Transverse colon (tissue), 4 donors: ENCODE measurements around the gene ACSS1. TPM values are rescaled to one million over a fixed set of nuclear protein-coding genes. Genes with fewer than 3 reads are reported as not detected.

Experiments
- DNase-seq: peaks from one replicate; pipeline ENCODE4 v3.0.0-alpha.2; 2019
- H3K27ac ChIP-seq, 4 donors: fragments of 200-600 bp; sonication (generic); 2 replicates each; pipeline ENCODE4 v1.5.1; 2016 to 2018; ENCODE audit warnings: inconsistent platforms in 4 of 4
- H3K27me3 ChIP-seq: fragments of 200-600 bp; sonication (generic); 2 replicates; pipeline ENCODE4 v1.5.1; 2017; ENCODE audit warnings: inconsistent platforms
- H3K36me3 ChIP-seq, 4 donors: fragments of 200-600 bp; sonication (generic); 2 replicates each; pipeline ENCODE4 v1.5.1; 2017 to 2019; ENCODE audit warnings: inconsistent platforms in 4 of 4
- H3K4me1 ChIP-seq, 4 donors: fragments of 200-600 bp; sonication (generic); 2 replicates each; pipeline ENCODE4 v1.5.1; 2017 to 2020; ENCODE audit warnings: inconsistent platforms in 4 of 4
- H3K4me3 ChIP-seq, 4 donors: fragments of 200-600 bp; sonication (generic); 1 replicate in 1 of 4; 2 replicates in 3 of 4; pipeline versions ENCODE4 v1.5.1 to v1.6.1; 2017 to 2019; ENCODE audit warnings: inconsistent platforms in 4 of 4
- H3K9me3 ChIP-seq, 2 donors: fragments of 200-600 bp; sonication (generic); 2 replicates each; pipeline ENCODE4 v1.5.1; 2017 to 2019; ENCODE audit warnings: inconsistent platforms in 2 of 2
- EP300 ChIP-seq: sonication (generic); formaldehyde crosslinking; IDR thresholded peaks from one replicate; pipeline ENCODE4 v1.6.1; 2017; ENCODE audit warnings: antibody characterized with exemption, low read depth
- POLR2A ChIP-seq: fragments of 450-650 bp; IDR thresholded peaks from one replicate; pipeline ENCODE4 v1.6.1; 2016; ENCODE audit warnings: antibody characterized with exemption, mild to moderate bottlenecking, moderate library complexity
- POLR2AphosphoS5 ChIP-seq, 3 donors: sonication (generic); formaldehyde crosslinking; IDR thresholded peaks; one replicate each; pipeline ENCODE4 v1.6.1; 2016; ENCODE audit warnings: antibody characterized with exemption in 3 of 3
- WGBS, 2 donors: methylation state at CpG; one replicate each; pipeline ENCODE4 v1.1.5; 2018; ENCODE audit warnings: low coverage in 1 of 2; 5-methylcytosine and 5-hydroxymethylcytosine counted together
- in situ Hi-C, 4 donors: fragments of 200-750 bp; cut with MboI; loops; one replicate each; pipeline versions ENCODE4 v1.15.0 to v1.15.1; 2017; ENCODE audit warnings: low sequenced_read_pairs in 3 of 4, low pct_ligation_motif_present in 1 of 4, low pct_unique_long_range_greater_than_20kb in 1 of 4
- intact Hi-C: fragments of 100-400 bp; cut with DNase I; formaldehyde crosslinking; loops from one replicate; pipeline ENCODE4 v1.15.1; 2023; ENCODE audit warnings: low total_unique reads
- total RNA-seq, 4 donors: library from RNA; depleted of rRNA; stranded (reverse); fragments of >200 nt; gene quantifications; one replicate each; pipeline ENCODE4 v1.1.0, GENCODE V29; 2016
- TF ChIP-seq, protein P1 (sequence below), 5 experiments: fragments of 200-600 bp in 3 of 5; fragments of 450-650 bp in 2 of 5; sonication (generic) in 3 of 5; IDR thresholded peaks; 1 replicate in 2 of 5; 2 replicates in 3 of 5; pipeline ENCODE4 v1.5.1; 2016 to 2017; ENCODE audit warnings: antibody characterized with exemption in 5 of 5, inconsistent platforms in 3 of 5, mild to moderate bottlenecking in 2 of 5, moderate library complexity in 1 of 5

ACSS1 gene
- total RNA-seq, 4 donors from 2014 or later: 30.3 to 64.7 (median 51.6) TPM

DNA sequence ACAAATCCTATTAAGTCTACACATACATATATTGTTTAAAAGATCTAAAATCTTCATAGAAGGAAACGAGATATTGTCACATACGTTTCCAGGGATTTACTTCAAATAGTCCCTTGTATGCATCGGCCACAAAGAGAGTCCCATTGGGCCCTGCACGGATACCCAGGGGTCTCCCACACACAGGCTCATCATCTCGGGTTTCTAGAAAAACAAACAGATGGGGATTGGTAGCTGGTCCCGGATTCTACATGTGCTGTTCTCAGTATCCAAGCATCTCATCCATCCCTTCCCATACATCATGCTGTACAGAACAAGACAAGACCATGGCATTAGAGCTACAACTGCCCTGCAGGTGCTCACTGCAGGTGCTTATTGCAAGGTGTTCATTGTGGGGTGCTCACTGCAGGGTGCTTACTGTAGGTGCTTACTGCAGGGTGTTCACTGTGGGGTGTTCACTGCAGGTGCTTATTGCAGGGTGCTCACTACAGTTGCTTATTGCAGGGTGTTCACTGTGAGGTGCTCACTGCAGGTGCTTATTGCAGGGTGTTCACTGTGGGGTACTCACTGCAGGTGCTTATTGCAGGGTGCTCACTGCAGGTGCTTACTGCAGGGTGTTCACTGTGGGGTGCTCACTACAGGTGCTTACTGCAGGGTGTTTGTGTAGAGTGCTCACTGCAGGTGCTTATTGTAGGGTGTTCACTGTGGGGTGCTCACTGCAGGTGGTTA, 86.4 kb downstream of the ACSS1 start:
- Histone ChIP-seq H3K36me3 (peaks cover 0 to 28% (median 2%) of the 10 kb centered on the region in 4 donors), H3K9me3 (peaks cover 0 to 6% of the 10 kb centered on the region in 2 donors), H3K4me3 (no peak overlapping the region), H3K4me1 (no peaks in the 10 kb centered on the region), H3K27me3 (no peaks in the 10 kb centered on the region), H3K27ac (no peak overlapping the region)
- TF ChIP-seq EP300: no peak
- TF ChIP-seq POLR2A: no peak
- TF ChIP-seq POLR2AphosphoS5 (IDR thresholded peaks at IDR 0.05): no peak
- TF ChIP-seq, protein P1, sequence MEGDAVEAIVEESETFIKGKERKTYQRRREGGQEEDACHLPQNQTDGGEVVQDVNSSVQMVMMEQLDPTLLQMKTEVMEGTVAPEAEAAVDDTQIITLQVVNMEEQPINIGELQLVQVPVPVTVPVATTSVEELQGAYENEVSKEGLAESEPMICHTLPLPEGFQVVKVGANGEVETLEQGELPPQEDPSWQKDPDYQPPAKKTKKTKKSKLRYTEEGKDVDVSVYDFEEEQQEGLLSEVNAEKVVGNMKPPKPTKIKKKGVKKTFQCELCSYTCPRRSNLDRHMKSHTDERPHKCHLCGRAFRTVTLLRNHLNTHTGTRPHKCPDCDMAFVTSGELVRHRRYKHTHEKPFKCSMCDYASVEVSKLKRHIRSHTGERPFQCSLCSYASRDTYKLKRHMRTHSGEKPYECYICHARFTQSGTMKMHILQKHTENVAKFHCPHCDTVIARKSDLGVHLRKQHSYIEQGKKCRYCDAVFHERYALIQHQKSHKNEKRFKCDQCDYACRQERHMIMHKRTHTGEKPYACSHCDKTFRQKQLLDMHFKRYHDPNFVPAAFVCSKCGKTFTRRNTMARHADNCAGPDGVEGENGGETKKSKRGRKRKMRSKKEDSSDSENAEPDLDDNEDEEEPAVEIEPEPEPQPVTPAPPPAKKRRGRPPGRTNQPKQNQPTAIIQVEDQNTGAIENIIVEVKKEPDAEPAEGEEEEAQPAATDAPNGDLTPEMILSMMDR (IDR thresholded peaks at IDR 0.05): no peak
- 84 to 90% methylated on average over 5 to 6 of the region's 6 CpGs for WGBS, 2 donors
- intact Hi-C loops: no loop called here
- no peak for DNase-seq
- in situ Hi-C loops: no loop called here

DNA sequence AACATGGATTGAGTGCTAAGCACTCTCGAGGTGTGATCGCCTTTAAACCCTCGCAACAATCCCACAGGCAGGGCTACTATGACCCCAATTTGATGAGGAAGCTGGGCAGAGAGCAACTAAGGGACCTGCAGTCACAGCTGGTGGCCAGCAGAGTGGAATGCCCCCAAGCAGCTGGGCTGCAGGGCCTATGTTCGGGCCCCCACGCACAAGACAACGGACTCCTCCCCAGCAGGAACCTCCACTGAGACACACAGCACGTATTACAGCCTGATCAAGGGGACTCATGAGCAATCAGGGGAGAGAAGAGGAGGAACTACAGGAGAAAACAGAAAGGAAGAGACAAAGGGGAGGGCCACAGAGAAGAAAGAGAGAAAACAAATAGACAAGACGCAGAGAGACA, 87.2 kb downstream of the ACSS1 start:
- 81 to 84% methylated on average over 8 of the region's 8 CpGs for WGBS, 2 donors
- no peak for DNase-seq
- intact Hi-C loops (no loop called here), in situ Hi-C loops (no loop called here)
- H3K27ac ChIP-seq: no peak overlapping the region
- no peaks in the 10 kb centered on the region for H3K4me1 ChIP-seq
- TF ChIP-seq POLR2A (no peak), POLR2AphosphoS5 (IDR thresholded peaks at IDR 0.05) (no peak), EP300 (no peak)
- TF ChIP-seq, protein P1 (IDR thresholded peaks at IDR 0.05): no peak
- no peaks in the 10 kb centered on the region for H3K27me3 ChIP-seq
- H3K36me3 ChIP-seq: peaks cover 0 to 27% (median 0%) of the 10 kb centered on the region in 4 donors
- no peak overlapping the region for H3K4me3 ChIP-seq
- peaks cover 0 to 6% of the 10 kb centered on the region in 2 donors for H3K9me3 ChIP-seq

DNA sequence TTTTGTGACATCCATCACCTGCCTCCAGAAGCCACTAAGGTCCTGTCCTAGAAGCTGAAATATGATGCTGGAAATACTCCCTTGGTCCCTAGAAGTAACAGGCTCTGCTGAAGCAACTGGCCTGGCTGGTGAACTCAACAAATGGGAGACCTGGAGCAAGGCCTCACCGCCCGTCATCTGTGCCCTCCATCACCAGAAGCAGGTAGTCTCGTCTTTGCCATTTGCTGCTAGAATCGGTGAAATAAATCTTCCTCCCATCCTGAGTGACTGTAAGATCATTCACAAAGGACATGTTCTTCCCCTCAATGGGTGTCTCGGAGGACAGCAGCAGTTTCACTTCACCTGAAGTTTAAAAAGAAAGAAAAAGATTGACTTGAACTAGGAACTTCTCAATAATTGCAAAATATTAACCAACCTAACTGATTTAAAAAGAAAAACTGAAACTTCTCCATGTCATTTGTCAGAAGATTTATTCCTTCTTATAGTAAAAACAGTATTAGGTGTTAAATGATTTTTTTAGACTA, 87.8 kb downstream of the ACSS1 start:
- Histone ChIP-seq H3K9me3 (peaks cover 0 to 2% of the 10 kb centered on the region in 2 donors), H3K4me3 (no peak overlapping the region), H3K27me3 (no peaks in the 10 kb centered on the region), H3K36me3 (peaks cover 0 to 24% (median 0%) of the 10 kb centered on the region in 4 donors), H3K27ac (no peak overlapping the region), H3K4me1 (no peaks in the 10 kb centered on the region)
- DNase-seq: no peak
- TF ChIP-seq EP300 (no peak), POLR2AphosphoS5 (IDR thresholded peaks at IDR 0.05) (no peak), POLR2A (no peak)
- TF ChIP-seq, protein P1 (IDR thresholded peaks at IDR 0.05): no peak
- intact Hi-C loops (no loop called here), in situ Hi-C loops (no loop called here)
- WGBS, 2 donors: 75 to 96% methylated on average over 2 to 5 of the region's 5 CpGs

DNA sequence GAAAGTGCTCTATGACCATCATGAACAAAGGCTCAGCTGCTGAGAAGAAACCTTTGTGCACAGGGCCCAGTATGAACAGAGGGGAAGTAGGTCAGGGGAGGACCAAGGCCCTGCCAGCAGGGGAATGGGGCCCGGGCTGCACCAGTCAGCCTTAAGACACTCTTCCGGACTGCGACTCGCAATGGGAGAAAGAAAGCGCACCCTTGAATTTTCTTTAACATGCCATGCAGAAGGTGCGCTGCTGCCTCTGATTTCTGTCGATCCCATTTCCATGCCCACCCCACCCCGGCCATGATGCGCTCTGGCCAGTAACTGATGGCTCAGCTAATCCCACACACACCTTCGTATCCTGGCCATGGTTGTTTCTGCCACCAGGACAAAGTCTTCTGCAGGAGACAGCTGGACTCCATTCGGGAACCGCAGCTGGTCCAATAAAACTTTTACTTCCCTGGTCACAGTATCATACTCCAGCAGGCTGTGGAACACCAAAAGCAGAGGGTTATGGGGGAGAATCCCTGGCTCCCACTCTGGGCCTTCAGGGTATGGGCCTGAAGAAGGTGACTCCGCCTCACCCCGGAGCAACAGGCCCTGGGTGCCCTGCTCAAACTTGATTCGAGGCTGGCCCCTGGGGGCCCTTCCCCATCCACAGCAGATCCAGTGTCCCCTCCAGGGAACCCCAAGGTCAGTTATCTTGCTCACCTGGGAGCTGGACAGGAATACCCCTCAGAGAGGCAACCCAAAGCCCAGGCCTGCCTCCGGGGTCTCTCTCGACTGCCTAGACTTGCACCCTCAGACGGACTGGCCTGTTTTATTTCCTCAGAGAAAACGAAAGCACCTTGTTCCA, 88.5 kb downstream of the ACSS1 start:
- Histone ChIP-seq H3K27me3 (no peaks in the 10 kb centered on the region), H3K36me3 (peaks cover 0 to 25% (median 0%) of the 10 kb centered on the region in 4 donors)

More for the DNA sequence above, 88.5 kb downstream of the ACSS1 start:
- Histone ChIP-seq H3K4me1 (no peaks in the 10 kb centered on the region), H3K27ac (no peak overlapping the region), H3K9me3 (no peaks in the 10 kb centered on the region), H3K4me3 (no peak overlapping the region)
- intact Hi-C loops (no loop called here), in situ Hi-C loops (no loop called here)
- no peak for DNase-seq
- 88 to 92% methylated on average over 4 to 19 of the region's 19 CpGs for WGBS, 2 donors
- TF ChIP-seq, protein P1 (IDR thresholded peaks at IDR 0.05): no peak
- no peak for TF ChIP-seq EP300
- no peak for TF ChIP-seq POLR2A
- TF ChIP-seq POLR2AphosphoS5 (IDR thresholded peaks at IDR 0.05): no peak
